ENCODE data around the gene ABCB10. TPM values are rescaled to one million over a fixed set of nuclear protein-coding genes. Genes with fewer than 3 reads are reported as not detected.

ABCB10 gene
- polyA plus RNA-seq, 3 donors from 2014 or later, result 6.3 to 13.6 (median 13.1) TPM

GRCh38 chr1:229582715-229583114, 24.2 kb upstream of the ABCB10 start:
- Mint-ChIP-seq H3K36me3 (no peaks in the 10 kb centered on the region), H3K27me3 (ENCODE audit: low read depth in 3 of 3) (peaks cover 0 to 5% (median 0%) of the 10 kb centered on the region in 3 donors), H3K4me1 (no peaks in the 10 kb centered on the region), H3K9me3 (no peaks in the 10 kb centered on the region), H3K4me3 (no peak overlapping the region), H3K27ac (no peak overlapping the region)
- DNase-seq, result no peak

- H3K4me3 Mint-ChIP-seq, result no peak overlapping the region
- no peak for DNase-seq
- no peaks in the 10 kb centered on the region for H3K9me3 Mint-ChIP-seq
- H3K4me1 Mint-ChIP-seq, result no peaks in the 10 kb centered on the region
- H3K27me3 Mint-ChIP-seq (ENCODE audit: low read depth in 3 of 3), result peaks cover 0 to 5% (median 0%) of the 10 kb centered on the region in 3 donors
- H3K27ac Mint-ChIP-seq, result no peak overlapping the region
- no peaks in the 10 kb centered on the region for H3K36me3 Mint-ChIP-seq
These were observed 23.6 kb upstream of the ABCB10 start for GRCh38 chr1:229582011-229582694.

GRCh38 chr1:229581485-229581884, 23.0 kb upstream of the ABCB10 start:
- DNase-seq, result no peak
- H3K9me3 Mint-ChIP-seq, result no peaks in the 10 kb centered on the region
- peaks cover 0 to 5% (median 0%) of the 10 kb centered on the region in 3 donors for H3K27me3 Mint-ChIP-seq (ENCODE audit: low read depth in 3 of 3)
- no peaks in the 10 kb centered on the region for H3K36me3 Mint-ChIP-seq
- H3K27ac Mint-ChIP-seq, result no peak overlapping the region
- no peaks in the 10 kb centered on the region for H3K4me1 Mint-ChIP-seq
- no peak overlapping the region for H3K4me3 Mint-ChIP-seq

- H3K4me1 Mint-ChIP-seq, result no peaks in the 10 kb centered on the region
- DNase-seq, result no peak
- no peak overlapping the region for H3K4me3 Mint-ChIP-seq
- H3K9me3 Mint-ChIP-seq, result no peaks in the 10 kb centered on the region
- H3K27me3 Mint-ChIP-seq (ENCODE audit: low read depth in 3 of 3), result peaks cover 0 to 5% (median 0%) of the 10 kb centered on the region in 3 donors
- no peaks in the 10 kb centered on the region for H3K36me3 Mint-ChIP-seq
- H3K27ac Mint-ChIP-seq, result no peak overlapping the region
These were observed 20.7 kb upstream of the ABCB10 start for GRCh38 chr1:229579059-229579673.

GRCh38 chr1:229578168-229579058, 19.9 kb upstream of the ABCB10 start:
- Mint-ChIP-seq H3K27ac (no peak overlapping the region), H3K4me3 (no peak overlapping the region)

GRCh38 chr1:229574679-229575442, 16.4 kb upstream of the ABCB10 start:
- Mint-ChIP-seq H3K27ac (no peak overlapping the region), H3K36me3 (no peaks in the 10 kb centered on the region), H3K4me1 (no peaks in the 10 kb centered on the region), H3K27me3 (ENCODE audit: low read depth in 3 of 3) (peaks cover 0 to 11% (median 6%) of the 10 kb centered on the region in 3 donors), H3K4me3 (no peak overlapping the region), H3K9me3 (no peaks in the 10 kb centered on the region)
- no peak for DNase-seq

More at GRCh38 chr1:229578168-229579058, 19.9 kb upstream of the ABCB10 start:
- no peaks in the 10 kb centered on the region for H3K4me1 Mint-ChIP-seq
- H3K36me3 Mint-ChIP-seq, result no peaks in the 10 kb centered on the region
- no peak for DNase-seq
- no peaks in the 10 kb centered on the region for H3K9me3 Mint-ChIP-seq
- H3K27me3 Mint-ChIP-seq (ENCODE audit: low read depth in 3 of 3), result peaks cover 0 to 7% (median 2%) of the 10 kb centered on the region in 3 donors

- H3K27me3 Mint-ChIP-seq (ENCODE audit: low read depth in 3 of 3), result peaks cover 0 to 11% (median 2%) of the 10 kb centered on the region in 3 donors
- H3K36me3 Mint-ChIP-seq, result no peaks in the 10 kb centered on the region
- no peaks in the 10 kb centered on the region for H3K4me1 Mint-ChIP-seq
- no peak for DNase-seq
- no peaks in the 10 kb centered on the region for H3K9me3 Mint-ChIP-seq
- H3K4me3 Mint-ChIP-seq, result no peak overlapping the region
- H3K27ac Mint-ChIP-seq, result no peak overlapping the region
These were observed 13.8 kb upstream of the ABCB10 start for GRCh38 chr1:229572286-229572685.

GRCh38 chr1:229570891-229571516, 12.5 kb upstream of the ABCB10 start:
- Mint-ChIP-seq H3K36me3 (no peaks in the 10 kb centered on the region), H3K27ac (no peak overlapping the region), H3K27me3 (ENCODE audit: low read depth in 3 of 3) (peaks cover 0 to 11% (median 2%) of the 10 kb centered on the region in 3 donors), H3K9me3 (no peaks in the 10 kb centered on the region), H3K4me1 (no peaks in the 10 kb centered on the region), H3K4me3 (no peak overlapping the region)
- no peak for DNase-seq

- Mint-ChIP-seq H3K4me3 (no peak overlapping the region), H3K27ac (no peak overlapping the region), H3K27me3 (ENCODE audit: low read depth in 3 of 3) (peaks cover 0 to 11% (median 2%) of the 10 kb centered on the region in 3 donors), H3K4me1 (no peaks in the 10 kb centered on the region), H3K36me3 (no peaks in the 10 kb centered on the region), H3K9me3 (no peaks in the 10 kb centered on the region)
- DNase-seq, result no peak
These were observed 11.8 kb upstream of the ABCB10 start for GRCh38 chr1:229570305-229570704.

GRCh38 chr1:229567109-229567868, 8.8 kb upstream of the ABCB10 start:
- H3K36me3 Mint-ChIP-seq, result no peaks in the 10 kb centered on the region
- H3K4me1 Mint-ChIP-seq, result no peaks in the 10 kb centered on the region
- peaks cover 2 to 10% (median 2%) of the 10 kb centered on the region in 3 donors for H3K27me3 Mint-ChIP-seq (ENCODE audit: low read depth in 3 of 3)
- no peak for DNase-seq
- H3K9me3 Mint-ChIP-seq, result no peaks in the 10 kb centered on the region
- no peak overlapping the region for H3K4me3 Mint-ChIP-seq
- H3K27ac Mint-ChIP-seq, result no peak overlapping the region

- H3K27ac Mint-ChIP-seq, result no peak overlapping the region
These were observed 5.2 kb upstream of the ABCB10 start for GRCh38 chr1:229563701-229564100.

GRCh38 chr1:229563241-229563640, 4.7 kb upstream of the ABCB10 start:
- DNase-seq, result no peak
- H3K36me3 Mint-ChIP-seq, result no peaks in the 10 kb centered on the region
- H3K27ac Mint-ChIP-seq, result no peak overlapping the region
- no peaks in the 10 kb centered on the region for H3K9me3 Mint-ChIP-seq
- H3K4me1 Mint-ChIP-seq, result peaks cover 8 to 11% of the 10 kb centered on the region in 2 donors
- H3K4me3 Mint-ChIP-seq, result no peak overlapping the region
- H3K27me3 Mint-ChIP-seq (ENCODE audit: low read depth in 3 of 3), result peaks cover 2 to 6% (median 3%) of the 10 kb centered on the region in 3 donors

More at GRCh38 chr1:229563701-229564100, 5.2 kb upstream of the ABCB10 start:
- Mint-ChIP-seq H3K36me3 (no peaks in the 10 kb centered on the region), H3K4me1 (peaks cover 8 to 11% of the 10 kb centered on the region in 2 donors), H3K27me3 (ENCODE audit: low read depth in 3 of 3) (peaks cover 2 to 6% (median 3%) of the 10 kb centered on the region in 3 donors), H3K4me3 (no peak overlapping the region), H3K9me3 (no peaks in the 10 kb centered on the region)
- no peak for DNase-seq
